22Rv1 (cell line): ENCODE data around the gene IFNG.

Experiments
- ZFX ChIP-seq: fragments of 450-650 bp; IDR thresholded peaks from 2 replicates; pipeline ENCODE4 v1.6.1; 2017; ENCODE audit warnings: antibody characterized with exemption, borderline replicate concordance
- TF ChIP-seq, protein P1 (sequence below): fragments of 450-650 bp; IDR thresholded peaks from 2 replicates; pipeline ENCODE4 v1.5.1; 2017; ENCODE audit warnings: mild to moderate bottlenecking

DNA sequence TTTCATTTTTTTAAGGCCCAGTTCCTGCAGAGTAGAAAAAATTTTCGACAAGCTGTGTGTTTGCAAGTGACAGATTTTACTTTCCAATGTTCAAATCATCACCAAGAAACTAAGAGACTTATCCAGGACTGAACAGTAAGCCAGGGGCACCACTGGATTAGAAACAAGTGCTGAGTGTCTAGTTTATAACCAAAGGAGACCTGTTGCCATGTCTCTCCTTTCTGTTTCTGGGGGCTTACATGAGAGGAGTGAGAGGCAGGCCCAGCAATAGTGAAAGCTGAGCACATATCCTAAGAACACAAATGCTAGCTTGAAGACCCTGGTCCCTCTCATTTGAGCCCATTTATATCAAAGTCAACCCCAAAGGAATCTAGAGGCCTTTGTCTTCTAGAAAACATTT lies 2.9 kb downstream of the IFNG start:
- TF ChIP-seq, protein P1, sequence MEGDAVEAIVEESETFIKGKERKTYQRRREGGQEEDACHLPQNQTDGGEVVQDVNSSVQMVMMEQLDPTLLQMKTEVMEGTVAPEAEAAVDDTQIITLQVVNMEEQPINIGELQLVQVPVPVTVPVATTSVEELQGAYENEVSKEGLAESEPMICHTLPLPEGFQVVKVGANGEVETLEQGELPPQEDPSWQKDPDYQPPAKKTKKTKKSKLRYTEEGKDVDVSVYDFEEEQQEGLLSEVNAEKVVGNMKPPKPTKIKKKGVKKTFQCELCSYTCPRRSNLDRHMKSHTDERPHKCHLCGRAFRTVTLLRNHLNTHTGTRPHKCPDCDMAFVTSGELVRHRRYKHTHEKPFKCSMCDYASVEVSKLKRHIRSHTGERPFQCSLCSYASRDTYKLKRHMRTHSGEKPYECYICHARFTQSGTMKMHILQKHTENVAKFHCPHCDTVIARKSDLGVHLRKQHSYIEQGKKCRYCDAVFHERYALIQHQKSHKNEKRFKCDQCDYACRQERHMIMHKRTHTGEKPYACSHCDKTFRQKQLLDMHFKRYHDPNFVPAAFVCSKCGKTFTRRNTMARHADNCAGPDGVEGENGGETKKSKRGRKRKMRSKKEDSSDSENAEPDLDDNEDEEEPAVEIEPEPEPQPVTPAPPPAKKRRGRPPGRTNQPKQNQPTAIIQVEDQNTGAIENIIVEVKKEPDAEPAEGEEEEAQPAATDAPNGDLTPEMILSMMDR = no peak
- TF ChIP-seq ZFX = no peak
